ENCODE results near the gene UBE3B.
"Not testable (repeated sequence)": the region's sequence is repeated elsewhere in the genome, so short reads cannot be mapped to it uniquely, and the experiment has no call there.

Gene UBE3B

DNA sequence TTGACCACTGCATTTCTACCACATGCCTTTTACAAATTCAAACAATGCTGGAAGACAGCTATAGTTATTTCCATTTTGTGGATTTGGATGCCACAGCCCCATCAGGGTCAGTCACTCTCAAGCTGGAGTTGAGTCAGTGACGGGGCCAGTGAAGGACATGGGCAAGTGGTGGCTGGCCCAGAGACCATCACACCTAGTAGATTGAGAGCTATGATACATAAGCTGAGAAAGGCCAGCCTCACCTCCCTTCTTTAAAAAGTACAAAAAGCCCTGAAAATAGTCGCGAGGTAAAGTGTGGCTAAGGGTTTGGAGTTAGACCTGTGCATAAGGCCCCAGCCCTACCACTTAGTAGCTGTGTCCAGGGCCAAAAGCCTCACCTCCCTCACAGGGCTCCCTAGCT lies 4.4 kb upstream of the UBE3B start:
- no peak for DNase-seq (ENCODE audit: low read depth in 2 of 2, low spot score in 1 of 2)

DNA sequence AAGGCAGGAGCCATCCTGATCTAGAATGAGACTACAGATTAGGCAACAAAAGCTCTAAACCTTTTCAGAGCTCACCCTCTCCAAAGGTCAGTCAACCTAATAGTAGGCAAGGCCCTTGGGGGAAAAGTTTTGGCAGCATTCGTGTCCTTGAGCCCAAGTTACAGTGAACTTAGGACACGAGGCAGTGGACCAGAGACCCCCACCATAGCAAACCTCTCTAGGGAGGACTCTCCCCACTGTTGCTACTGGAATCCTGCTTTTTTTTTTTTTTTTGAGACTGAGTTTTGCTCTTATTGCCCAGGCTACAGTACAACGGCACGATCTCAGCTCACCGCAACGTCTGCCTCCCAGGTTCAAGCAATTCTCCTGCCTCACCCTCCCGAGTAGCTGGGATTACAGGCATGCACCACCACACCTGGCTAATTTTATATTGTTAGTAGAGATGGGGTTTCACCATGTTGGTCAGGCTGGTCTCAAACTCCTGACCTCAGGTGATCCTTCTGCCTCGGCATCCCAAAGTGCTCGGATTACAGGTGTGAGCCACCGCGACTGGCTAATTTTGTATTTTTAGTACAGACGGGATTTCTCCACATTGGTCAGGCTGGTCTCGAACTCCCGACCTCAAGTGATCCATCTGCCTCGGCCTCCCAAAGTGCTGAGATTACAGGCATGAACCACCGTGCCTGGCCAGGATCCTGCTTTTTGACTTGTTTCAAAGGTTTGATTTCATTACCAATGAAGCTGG lies 3.7 kb upstream of the UBE3B start:
- DNase-seq (ENCODE audit: low read depth in 2 of 2, low spot score in 1 of 2): not testable (repeated sequence)

DNA sequence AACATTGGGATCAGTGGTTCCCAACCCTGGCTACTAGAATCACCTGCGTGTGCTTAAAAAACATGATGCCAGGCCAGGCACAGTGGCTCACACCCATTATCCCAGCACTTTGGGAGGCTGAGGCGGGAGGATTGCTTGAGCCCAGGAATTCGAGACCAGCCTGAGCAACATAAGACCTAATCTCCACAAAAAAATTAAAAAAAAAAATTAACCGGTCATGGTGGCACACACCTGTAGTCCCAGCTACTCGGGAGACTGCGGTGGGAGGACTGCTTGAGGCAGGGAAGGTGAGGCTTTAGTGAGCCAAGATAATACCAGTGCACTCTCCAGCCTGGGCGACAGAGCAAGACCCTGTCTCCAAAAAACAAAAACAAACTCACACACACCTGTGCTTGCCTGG lies 2.3 kb upstream of the UBE3B start:
- no peak for DNase-seq (ENCODE audit: low read depth in 2 of 2, low spot score in 1 of 2)

DNA sequence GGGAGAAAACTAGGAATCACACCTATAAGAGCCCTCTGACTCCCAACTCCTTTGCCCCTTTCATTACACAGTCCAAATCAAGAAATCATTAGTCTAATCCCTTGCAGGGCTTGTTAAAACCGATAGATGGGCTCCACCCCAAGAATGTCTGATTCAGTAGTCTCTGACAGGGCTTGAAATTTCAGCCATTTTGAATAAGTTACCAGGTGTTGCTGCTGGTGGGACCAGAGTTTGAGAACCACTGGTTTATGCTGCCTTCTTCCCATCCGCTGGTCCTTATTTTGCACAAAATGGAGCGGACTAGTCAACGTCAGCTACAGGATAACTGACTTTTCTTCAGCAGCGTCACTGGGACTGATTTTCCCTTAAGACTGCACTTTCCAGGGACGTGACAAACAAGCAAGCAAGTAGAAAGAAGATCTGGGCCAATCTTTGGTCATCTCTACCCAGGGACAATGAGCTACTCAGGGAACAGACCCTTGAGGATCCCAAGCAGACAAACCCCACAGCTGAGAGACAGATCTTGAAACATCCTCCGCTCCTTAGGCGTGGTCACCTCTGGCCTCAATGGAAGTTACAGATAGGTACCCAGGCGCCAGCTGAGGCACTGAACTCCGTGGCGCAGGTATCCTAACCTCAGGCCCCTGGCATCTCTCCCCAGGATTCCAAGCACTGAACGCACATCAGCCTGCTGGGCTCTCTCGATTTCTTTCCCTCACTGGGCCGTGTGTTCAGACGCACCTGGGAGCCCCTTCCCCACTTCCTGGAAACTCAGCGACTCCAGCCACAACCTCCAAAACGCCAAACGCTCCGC lies 1.2 kb upstream of the UBE3B start:
- DNase-seq (ENCODE audit: low read depth in 2 of 2, low spot score in 1 of 2): no peak

DNA sequence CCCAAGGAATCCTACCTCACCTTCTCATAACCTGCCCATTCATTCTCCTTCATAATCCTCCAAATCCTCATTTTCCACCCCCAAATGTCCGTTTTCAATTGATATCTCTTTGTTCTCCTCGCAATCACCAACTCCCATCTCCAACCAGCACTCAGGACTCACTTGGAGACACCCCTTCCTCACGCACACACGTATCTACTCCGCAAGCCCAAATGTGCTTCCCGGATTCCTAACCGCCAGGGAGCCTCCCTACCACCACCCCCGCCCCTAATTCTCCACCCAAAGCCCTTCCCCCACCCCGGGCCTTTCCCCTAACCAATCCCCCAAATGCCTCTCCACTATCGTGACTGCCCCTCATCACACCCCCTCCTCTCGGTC lies 638 bp upstream of the UBE3B start:
- DNase-seq (ENCODE audit: low read depth in 2 of 2, low spot score in 1 of 2): no peak

DNA sequence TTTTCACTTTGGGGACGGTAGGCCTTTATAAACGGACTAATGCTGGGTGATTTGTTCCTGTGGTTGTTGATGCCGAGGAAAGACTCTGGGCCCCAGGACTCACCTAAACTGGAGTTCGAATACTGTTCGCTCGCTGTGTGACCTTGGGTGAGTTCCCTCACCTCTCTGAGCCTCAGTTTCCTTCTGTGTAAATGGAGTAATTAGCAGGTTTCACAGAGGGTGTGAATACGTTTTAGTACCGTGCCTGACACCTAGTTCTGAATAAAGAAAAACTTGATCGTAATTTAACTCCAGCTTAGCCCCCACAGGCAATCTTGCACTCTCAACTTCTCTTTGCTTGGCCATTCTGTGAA lies 505 bp downstream of the UBE3B start:
- DNase-seq (ENCODE audit: low read depth in 2 of 2, low spot score in 1 of 2): no peak

DNA sequence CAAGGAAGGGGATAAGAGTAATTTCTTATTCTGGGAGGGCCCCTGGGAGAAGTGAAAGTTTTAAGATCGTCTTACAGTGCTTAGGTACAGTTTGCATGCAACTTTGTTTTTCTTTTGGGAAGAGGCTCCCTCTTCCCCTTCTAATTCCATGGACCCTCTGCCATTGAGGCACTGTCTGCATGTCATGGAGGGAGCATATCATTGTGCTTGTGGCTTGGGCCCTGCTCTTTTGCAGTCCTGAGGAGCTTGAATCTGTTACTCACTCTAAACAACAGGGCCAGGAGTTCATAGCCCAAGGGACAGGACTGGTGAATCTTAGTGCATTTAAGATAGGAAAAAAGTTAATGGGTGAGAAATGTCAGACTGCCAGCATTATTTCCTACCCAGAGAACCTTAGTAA lies 2.3 kb downstream of the UBE3B start:
- no peak for DNase-seq (ENCODE audit: low read depth in 2 of 2, low spot score in 1 of 2)

DNA sequence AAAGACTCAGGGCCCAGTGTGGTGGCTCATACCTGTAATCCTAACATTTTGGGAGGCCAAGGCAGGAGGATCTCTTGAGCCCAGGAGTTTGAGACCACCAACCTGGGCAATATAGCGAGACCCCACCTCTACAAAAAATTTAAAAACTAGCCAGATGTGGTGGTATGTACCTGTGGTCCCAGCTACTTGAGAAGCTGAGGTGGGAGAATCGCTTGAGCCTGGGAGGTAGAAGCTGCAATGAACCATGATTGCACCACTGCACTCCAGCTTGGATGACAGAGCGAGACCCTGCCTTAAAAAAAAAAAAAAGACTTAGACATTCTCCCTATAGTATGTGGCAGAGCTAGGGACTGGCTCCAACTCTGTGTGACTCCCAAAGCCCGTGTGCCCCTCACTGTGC lies 2.9 kb downstream of the UBE3B start:
- DNase-seq (ENCODE audit: low read depth in 2 of 2, low spot score in 1 of 2): no peak

DNA sequence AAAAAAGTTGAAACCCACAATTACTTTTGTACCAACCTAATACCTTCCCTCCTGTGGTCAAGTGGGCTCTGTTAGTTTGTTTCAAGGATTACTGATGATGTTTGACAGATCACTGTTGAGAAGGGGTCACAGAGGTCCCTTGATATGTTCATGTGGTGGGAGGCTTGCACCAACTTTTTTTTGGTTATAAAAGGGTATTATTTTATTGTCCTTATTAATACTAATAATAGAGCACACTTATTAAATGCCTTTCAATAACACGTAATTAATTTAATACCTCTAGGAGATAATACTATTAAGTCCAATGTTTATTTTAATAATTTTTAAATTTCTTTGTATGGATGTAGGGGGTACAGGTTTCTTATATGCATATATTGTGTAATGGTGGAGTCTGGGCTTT lies 4.4 kb downstream of the UBE3B start:
- no peak for DNase-seq (ENCODE audit: low read depth in 2 of 2, low spot score in 1 of 2)

DNA sequence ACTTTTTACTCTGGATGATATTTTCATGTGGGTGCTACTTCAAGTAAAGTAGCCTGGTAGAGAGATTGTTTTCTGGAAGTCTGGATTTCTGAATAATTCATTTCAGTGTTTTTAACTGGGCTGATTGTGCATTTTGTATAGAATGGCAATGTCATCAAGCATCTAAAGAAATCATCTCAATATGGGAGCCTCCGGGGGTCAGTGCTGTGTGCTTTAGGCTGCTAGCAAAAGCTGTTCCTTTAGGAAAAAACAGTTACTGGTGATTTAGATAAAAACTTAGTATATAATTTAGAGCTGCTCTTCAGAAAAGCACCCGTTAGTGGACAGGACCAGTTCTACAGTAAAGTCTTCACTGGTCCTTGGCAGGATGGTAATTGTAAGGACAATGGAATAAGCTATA lies 5.1 kb downstream of the UBE3B start:
- DNase-seq (ENCODE audit: low read depth in 2 of 2, low spot score in 1 of 2): no peak

DNA sequence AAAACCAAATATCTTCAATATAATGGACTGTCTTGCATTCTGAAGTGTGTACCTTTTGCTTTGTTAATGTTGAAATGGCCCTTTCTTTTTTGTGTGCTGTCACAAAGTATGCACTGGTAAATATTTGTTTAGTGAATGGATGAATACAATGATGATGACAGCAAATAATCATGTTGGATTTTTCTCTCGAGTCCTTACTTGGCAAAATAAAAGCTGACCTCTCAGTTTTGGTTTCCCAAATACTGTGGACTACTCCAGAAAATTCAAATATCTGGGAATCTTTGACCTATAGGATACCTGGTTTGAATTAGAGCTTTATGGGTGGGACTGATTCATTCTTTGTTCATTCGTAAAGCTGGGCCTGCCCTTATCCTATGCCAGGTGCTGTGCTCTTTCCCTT lies 5.5 kb downstream of the UBE3B start:
- no peak for DNase-seq (ENCODE audit: low read depth in 2 of 2, low spot score in 1 of 2)

DNA sequence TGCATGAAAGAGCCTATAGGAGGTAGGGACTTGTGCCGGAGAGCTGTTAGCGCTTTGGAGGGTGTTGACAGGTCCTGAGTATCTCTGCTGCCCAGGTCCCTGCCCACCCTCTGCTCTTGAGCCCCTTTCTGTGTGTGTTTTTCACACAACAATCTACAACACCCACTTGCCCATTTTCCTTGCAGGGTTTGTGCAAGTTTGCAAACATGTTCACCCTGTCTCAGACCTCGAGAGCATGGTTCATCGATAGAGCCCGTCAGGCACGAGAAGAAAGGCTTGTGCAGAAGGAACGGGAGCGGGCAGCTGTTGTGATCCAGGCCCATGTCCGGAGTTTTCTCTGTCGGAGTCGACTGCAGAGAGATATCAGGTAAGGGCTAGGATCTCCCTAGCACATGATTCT lies 5.9 kb downstream of the UBE3B start:
- no peak for DNase-seq (ENCODE audit: low read depth in 2 of 2, low spot score in 1 of 2)

DNA sequence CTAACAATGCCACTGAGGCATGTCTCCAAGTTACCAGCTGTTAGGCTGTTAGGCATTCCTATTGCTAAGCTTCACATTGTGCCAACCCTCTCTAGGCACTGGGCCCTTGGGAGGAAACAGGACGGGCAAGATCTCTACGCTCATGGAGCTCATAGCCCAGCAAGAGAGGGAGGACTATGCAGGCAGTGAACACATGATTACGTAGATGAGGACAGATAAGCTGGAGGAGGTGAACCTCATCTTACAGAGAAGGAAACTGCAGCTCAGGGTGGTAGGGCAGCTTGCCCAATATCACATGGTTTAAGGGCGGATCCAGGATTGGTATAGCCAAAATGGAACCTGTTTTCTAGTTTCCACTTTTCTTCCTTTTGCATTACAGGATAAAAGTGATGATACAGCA lies 7.8 kb downstream of the UBE3B start:
- DNase-seq (ENCODE audit: low read depth in 2 of 2, low spot score in 1 of 2): no peak

DNA sequence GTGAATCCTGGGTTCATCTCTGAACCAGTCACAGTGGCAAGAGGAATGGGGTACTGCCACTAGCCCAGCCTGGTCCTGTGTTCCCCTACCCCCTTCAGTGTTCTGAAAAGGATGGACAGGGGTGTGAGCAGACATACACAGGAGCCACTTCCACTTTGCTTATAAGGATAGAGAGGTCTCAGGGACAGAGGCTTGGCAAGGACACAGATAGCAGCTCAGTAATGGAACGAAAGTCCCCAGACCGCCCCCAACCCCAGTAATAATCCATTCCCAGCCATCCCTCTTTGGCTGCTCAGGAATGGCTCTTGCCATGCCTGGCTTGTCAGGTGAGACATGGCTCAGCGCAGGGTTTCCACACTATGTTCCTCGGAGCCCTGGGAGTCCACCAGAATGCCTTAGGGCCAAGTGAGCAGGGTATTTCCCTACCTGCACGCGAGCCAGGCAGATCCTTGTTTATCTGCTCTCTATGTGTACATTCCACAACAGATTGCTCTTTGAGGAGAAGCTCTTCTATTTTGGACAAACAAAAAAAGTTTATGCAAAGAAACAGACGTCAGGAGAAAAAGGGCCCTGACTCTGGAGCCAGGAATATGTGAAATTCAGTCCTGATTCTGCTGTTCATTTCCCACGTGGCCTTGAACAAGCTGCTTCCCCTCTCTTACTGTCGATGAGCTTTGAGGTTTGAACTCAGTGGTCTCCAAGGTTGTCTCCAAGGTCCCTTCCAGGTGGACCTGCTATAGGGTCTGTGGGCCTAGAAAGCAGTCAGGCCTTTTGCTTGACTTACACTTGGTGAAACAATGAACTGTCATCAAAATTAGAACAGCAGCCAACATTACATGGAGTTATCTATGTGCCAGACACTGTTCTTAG lies 10.0 kb downstream of the UBE3B start:
- DNase-seq (ENCODE audit: low read depth in 2 of 2, low spot score in 1 of 2): no peak

DNA sequence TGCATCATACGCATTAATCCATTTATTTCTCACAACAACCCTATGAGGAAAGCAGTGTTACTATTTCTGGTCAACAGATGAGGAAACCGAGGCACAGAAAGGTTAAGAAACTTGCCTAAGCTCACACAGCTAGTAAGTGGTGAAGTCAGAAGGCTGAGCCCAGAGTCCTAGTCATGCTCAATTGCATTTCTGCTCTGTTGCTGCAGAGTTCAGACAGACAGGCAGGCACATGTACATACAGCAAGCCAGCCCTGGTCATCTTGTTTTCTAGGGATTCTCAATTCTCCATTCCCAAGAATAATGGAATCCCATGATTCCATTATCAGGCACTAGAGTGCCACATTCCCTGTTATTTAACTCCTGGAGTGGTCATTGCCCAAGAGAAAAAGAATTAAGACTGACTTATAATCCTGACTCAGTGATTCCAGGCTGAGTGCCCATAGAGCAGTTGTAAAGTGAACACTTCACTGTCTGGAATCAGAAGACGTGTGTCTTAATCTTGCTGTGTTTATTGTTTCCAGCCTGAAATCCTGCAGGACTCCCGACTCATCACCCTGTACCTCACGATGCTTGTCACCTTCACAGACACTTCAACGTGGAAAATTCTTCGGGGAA lies 10.7 kb downstream of the UBE3B start:
- DNase-seq (ENCODE audit: low read depth in 2 of 2, low spot score in 1 of 2): no peak

DNA sequence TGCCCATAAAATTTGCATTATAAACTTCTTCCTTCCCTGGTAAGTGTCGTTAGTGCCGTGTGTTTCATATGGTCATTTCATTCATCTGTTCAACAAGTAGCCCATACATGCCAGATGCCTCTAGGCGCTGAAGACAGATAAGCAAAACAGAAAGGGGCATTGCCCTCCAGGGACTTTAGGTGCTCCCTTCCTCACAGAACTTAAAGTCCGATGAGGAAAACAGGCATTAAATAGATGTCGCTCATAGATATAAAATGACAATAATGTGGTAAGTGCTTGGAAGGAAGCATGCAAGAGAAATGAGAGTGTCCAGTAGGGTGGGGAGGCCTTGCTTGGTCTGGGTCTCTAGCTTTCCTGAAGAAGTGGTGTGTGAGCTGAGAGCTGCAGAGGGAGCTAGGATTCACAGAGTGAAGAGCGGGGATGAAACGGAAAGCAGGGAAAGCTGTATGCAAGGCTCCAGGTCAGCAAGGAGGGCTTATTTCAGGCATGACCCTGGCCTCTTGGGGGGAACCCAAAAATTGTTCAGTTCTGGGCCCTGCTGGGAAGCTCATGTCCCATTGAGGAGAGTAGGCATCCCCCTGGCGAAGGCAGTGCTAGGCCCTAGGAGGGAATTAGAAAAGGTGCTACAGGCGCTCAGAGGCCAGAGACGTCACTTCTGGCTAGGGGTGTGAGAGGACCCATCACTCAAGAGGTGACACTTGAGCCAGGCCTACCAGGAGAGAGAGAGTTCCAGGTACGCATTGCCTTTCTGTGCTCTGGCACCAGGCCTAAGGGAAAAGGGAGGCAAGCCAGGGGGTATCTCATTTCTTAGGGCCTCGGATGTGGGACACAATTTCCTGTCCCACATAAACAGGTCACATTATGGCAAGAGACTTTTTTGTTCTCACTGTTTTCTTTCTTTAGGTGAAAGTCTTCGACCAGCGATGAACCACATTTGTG lies 11.9 kb downstream of the UBE3B start:
- DNase-seq (ENCODE audit: low read depth in 2 of 2, low spot score in 1 of 2): no peak

DNA sequence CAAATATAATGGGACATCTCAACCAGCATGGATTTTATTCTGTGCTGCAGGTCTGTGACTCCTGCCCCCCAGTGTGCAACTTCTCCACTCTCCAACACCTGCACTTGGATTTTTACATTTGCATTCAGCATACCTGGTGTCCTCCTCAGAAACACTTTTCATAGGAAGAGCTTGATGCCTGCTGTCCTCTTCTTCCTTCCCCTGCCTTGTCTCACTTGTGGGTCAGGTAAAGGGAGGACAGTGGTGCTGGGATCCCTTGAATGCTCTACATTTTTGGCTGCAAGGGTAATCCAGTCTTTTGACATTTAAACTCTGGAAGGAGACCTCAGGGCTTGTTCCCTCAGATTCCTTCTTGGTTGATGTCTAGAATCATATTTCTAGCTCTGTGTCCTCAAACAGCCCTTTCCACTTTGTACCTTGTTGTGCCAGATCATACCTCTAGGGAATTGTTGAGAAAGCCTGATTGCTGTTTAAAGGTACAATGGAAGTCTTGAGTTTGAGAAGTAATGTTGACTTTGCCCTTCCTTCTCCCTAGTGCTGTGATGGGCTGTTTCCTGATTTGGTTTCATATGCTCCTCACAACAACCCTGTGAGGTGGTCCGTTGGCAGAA lies 12.6 kb downstream of the UBE3B start:
- DNase-seq (ENCODE audit: low read depth in 2 of 2, low spot score in 1 of 2): no peak

DNA sequence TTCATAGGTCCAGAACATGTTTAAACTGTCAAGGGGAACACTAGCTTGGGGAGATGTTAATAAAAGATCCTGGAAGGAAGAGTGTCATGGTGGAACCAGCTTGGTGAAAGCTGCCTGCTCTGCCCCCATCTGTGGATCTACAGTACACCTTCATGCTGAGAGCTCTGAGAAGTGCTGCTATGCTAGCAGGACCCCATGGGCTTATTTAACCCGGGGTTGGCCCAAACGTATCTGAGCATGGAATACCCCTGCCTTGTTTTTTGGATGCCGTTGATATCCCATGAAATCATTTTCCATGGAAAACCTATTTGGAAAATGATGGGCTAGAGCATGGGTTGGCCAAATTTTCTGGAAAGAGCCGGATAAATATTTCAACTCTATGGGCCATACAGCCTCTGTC lies 14.2 kb downstream of the UBE3B start:
- no peak for DNase-seq (ENCODE audit: low read depth in 2 of 2, low spot score in 1 of 2)

DNA sequence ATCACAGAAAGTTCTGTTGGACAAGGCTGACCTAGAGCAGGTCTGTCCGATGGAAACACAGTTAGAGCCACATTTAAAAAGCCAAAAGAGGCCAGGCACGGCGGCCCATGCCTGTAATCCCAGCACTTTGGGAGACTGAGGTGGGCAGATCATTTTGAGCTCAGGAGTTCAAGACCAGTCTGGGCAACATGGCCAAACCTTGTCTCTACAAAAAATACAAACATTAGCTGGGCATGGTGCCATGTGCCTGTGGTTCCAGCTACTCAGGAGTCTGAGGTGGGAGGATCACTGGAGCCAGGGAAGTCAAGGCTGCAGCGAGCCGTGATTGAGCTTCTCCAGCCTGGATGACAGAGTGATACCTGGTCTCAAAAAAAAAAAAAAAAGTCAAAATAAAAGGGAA lies 14.9 kb downstream of the UBE3B start:
- DNase-seq (ENCODE audit: low read depth in 2 of 2, low spot score in 1 of 2): no peak

DNA sequence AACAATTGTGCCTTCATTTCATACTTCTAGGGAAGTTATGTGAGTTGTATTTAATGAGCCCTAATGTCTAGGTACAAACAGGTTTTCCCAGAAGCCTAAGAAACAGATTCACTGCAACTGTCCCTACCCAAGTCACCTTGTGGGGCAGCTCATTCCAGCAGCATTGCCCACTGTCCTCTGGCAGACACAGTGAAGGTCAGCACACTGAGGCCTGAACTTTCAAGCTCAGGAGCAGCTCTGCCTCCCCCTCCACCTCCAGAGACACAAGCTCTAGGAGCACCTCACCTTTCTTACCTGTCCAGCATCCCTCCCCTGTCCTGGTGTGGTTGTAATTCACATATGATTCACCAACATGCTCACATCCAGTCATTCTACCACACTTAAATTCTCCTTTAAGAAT lies 15.7 kb downstream of the UBE3B start:
- DNase-seq (ENCODE audit: low read depth in 2 of 2, low spot score in 1 of 2): no peak

Data from stimulated activated CD8-positive, alpha-beta memory T cell treated with anti-CD3 and anti-CD28 coated beads, Interleukin-4, amount 100 ng/mL, for 4 hours (primary cell).